Progenitor cell of endocrine pancreas (in vitro differentiated cells): Measurements from ENCODE around the gene PTPRM. TPM values are rescaled to one million over a fixed set of nuclear protein-coding genes. Genes with fewer than 3 reads are reported as not detected.

Experiments
- DNase-seq: peaks from one replicate; pipeline ENCODE4 v3.0.0; 2021; ENCODE audit warnings: low spot score; ENCODE audit not compliant: unreplicated experiment
- H3K27ac Mint-ChIP-seq: 2 replicates; pipeline ENCODE4 v1.8.0; 2021; ENCODE audit warnings: mild to moderate bottlenecking, moderate library complexity, mixed read lengths
- H3K27me3 Mint-ChIP-seq: 2 replicates; pipeline ENCODE4 v1.8.0; 2021; ENCODE audit warnings: mixed read lengths
- H3K36me3 Mint-ChIP-seq: 2 replicates; pipeline ENCODE4 v1.8.0; 2022; ENCODE audit warnings: mixed read lengths; ENCODE audit not compliant: insufficient read depth
- H3K4me1 Mint-ChIP-seq: 2 replicates; pipeline ENCODE4 v1.8.0; 2021; ENCODE audit warnings: low read depth, mixed read lengths
- H3K4me3 Mint-ChIP-seq: 2 replicates; pipeline ENCODE4 v1.8.0; 2021; ENCODE audit warnings: low read depth, mild to moderate bottlenecking, moderate library complexity, mixed read lengths
- H3K9me3 Mint-ChIP-seq: 2 replicates; pipeline ENCODE4 v1.8.0; 2021; ENCODE audit warnings: low read depth, mixed read lengths
- total RNA-seq: library from RNA; stranded (reverse); gene quantifications from 2 replicates; pipeline ENCODE4 v1.2.1, GENCODE V29; 2021
- TF ChIP-seq, protein P1 (sequence below): fragments of 200-600 bp; sonication (generic); IDR thresholded peaks from one replicate; pipeline ENCODE4 v1.5.0; 2021; ENCODE audit warnings: antibody characterized with exemption, mild to moderate bottlenecking; ENCODE audit not compliant: unreplicated experiment

The PTPRM gene
- total RNA-seq, 1 donor from 2014 or later, result 23.2 TPM

DNA sequence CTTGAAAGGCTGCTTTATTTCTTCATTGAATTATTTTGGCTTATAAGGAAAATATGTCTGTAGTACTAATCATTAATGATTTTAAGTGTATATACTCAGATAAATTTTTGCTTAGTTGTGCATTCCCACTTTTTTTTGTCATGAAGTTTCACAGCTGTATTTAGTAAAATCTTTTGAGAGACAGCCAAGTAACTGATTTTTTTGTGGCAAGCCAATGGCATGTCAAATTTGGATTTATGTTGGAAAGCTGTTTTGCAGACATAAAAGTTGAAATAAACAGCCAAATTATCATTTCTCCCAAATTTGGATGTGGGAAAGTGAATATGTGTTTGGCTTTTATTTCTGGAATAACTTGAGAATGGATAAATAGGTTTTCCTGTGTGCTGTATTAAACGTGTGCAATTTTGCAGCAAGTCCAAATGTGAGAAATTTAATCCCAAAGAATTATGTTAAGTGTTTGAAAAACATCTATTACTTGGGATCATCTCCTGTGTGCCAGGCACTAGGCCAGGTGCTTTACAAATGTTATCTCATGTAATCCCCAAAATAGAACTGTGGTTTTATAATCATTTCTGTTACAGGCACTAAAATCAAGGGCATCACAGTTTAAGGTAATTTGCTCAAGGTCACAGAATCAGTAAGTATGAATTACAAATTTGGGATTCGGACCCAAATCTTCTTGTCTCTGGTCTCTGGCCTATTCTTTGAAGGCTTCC lies 160.4 kb downstream of the PTPRM start:
- H3K36me3 Mint-ChIP-seq, result no peaks in the 10 kb centered on the region

DNA sequence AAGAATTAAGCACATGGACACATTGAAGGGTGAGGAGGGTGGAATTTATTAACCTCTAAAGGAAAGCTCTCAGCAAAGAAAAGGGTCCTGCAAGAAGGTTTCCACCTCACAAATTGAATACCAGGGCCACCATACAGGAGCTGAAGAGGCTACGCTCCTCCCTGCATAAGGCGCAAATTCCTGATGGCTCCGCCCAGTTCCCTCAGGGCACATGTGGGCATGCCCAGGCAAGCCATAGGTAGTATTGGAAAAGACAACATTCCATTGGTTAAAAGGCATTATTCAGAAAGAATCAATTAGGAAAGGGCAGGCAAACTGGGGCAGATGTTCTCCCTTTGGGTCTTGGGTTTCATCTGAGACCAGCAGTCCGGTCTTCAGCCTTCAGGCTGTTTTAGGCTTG lies 161.2 kb downstream of the PTPRM start:
- H3K27me3 Mint-ChIP-seq, result no peaks in the 10 kb centered on the region
- TF ChIP-seq, protein P1, sequence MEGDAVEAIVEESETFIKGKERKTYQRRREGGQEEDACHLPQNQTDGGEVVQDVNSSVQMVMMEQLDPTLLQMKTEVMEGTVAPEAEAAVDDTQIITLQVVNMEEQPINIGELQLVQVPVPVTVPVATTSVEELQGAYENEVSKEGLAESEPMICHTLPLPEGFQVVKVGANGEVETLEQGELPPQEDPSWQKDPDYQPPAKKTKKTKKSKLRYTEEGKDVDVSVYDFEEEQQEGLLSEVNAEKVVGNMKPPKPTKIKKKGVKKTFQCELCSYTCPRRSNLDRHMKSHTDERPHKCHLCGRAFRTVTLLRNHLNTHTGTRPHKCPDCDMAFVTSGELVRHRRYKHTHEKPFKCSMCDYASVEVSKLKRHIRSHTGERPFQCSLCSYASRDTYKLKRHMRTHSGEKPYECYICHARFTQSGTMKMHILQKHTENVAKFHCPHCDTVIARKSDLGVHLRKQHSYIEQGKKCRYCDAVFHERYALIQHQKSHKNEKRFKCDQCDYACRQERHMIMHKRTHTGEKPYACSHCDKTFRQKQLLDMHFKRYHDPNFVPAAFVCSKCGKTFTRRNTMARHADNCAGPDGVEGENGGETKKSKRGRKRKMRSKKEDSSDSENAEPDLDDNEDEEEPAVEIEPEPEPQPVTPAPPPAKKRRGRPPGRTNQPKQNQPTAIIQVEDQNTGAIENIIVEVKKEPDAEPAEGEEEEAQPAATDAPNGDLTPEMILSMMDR, result no peak
- no peak for DNase-seq
- no peak overlapping the region for H3K4me3 Mint-ChIP-seq
- peaks cover 2% of the 10 kb centered on the region for H3K36me3 Mint-ChIP-seq
- peaks cover 14% of the 10 kb centered on the region for H3K4me1 Mint-ChIP-seq
- H3K27ac Mint-ChIP-seq, result no peak overlapping the region
- no peaks in the 10 kb centered on the region for H3K9me3 Mint-ChIP-seq

More for the DNA sequence above, 160.4 kb downstream of the PTPRM start:
- Mint-ChIP-seq H3K27ac (no peak overlapping the region), H3K9me3 (no peaks in the 10 kb centered on the region), H3K4me3 (no peak overlapping the region), H3K27me3 (no peaks in the 10 kb centered on the region), H3K4me1 (peaks cover 14% of the 10 kb centered on the region)
- TF ChIP-seq, protein P1, result no peak
- no peak for DNase-seq

DNA sequence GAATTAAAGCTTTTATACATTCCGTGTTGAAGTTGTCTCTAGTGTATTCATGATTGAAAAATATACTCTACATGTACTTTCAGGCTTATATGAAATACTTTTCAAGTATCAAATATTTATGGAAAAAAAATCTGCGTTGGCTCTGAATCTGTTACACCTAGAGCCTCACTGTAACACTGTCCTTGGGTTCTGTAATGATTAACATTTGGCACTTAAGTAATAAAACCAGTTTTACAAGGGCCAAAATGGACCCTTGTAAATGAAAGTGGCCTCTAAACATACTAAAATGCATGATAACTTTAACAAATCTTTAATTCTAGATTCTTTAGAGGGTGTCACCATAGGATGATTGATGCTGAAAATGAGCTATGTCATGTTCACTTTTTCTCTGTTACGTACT lies 162.8 kb downstream of the PTPRM start:
- Mint-ChIP-seq H3K4me3 (no peak overlapping the region), H3K4me1 (peaks cover 16% of the 10 kb centered on the region), H3K27ac (no peak overlapping the region), H3K36me3 (peaks cover 2% of the 10 kb centered on the region), H3K9me3 (no peaks in the 10 kb centered on the region), H3K27me3 (no peaks in the 10 kb centered on the region)
- no peak for DNase-seq
- TF ChIP-seq, protein P1, result no peak

DNA sequence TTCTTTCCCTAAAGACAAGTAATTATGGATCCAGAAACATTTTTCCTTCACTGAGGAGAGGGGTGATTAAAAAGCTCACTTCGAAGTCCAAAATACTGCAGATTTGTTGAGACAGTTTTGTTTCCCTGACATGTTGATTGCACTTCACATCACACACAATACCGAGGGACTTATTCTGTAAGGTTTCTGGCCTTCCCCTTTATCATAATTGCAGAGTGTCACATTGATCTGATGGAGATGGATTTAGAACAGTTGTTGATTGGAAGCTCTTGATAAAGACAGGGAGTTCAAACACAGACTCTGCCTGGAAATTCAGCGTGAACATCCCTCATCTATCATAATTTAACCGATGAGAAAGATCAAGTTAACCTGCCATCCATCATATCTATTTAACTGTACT lies 163.6 kb downstream of the PTPRM start:
- H3K9me3 Mint-ChIP-seq, result no peaks in the 10 kb centered on the region
- H3K27me3 Mint-ChIP-seq, result no peaks in the 10 kb centered on the region

DNA sequence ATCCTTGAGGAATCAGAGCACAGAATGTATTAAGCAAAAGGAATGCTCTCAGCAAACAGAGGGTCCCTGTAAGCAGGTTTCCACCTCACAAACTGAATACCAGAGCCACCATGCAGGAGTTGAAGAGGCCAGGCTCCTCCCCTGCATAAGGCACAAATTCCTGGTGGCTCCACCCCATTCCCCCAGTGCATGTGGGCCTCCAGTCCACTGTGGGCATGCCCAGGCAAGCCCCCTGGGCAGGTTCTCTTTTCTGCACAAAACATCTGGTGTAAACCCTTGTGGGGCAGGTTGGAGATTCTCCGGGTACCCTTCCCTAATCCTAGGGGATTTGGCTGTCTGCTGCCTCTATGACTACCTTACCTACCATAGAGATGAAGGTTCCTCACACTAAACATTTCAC lies 166.5 kb downstream of the PTPRM start:
- TF ChIP-seq, protein P1, result no peak
- Mint-ChIP-seq H3K36me3 (peaks cover 2% of the 10 kb centered on the region), H3K4me1 (peaks cover 27% of the 10 kb centered on the region)

More for the DNA sequence above, 163.6 kb downstream of the PTPRM start:
- no peak overlapping the region for H3K27ac Mint-ChIP-seq
- TF ChIP-seq, protein P1, result no peak
- H3K4me1 Mint-ChIP-seq, result peaks cover 23% of the 10 kb centered on the region
- no peak overlapping the region for H3K4me3 Mint-ChIP-seq
- DNase-seq, result no peak
- peaks cover 2% of the 10 kb centered on the region for H3K36me3 Mint-ChIP-seq

More for the DNA sequence above, 166.5 kb downstream of the PTPRM start:
- no peaks in the 10 kb centered on the region for H3K9me3 Mint-ChIP-seq
- DNase-seq, result no peak
- H3K27me3 Mint-ChIP-seq, result no peaks in the 10 kb centered on the region
- no peak overlapping the region for H3K4me3 Mint-ChIP-seq
- no peak overlapping the region for H3K27ac Mint-ChIP-seq
